ENCODE results near the gene KCNG2. TPM values are rescaled to one million over a fixed set of nuclear protein-coding genes. Genes with fewer than 3 reads are reported as not detected.

KCNG2 gene
- total and polyA plus RNA-seq, 2 experiments from 2014 or later: 0.13 to 0.52 TPM

DNA sequence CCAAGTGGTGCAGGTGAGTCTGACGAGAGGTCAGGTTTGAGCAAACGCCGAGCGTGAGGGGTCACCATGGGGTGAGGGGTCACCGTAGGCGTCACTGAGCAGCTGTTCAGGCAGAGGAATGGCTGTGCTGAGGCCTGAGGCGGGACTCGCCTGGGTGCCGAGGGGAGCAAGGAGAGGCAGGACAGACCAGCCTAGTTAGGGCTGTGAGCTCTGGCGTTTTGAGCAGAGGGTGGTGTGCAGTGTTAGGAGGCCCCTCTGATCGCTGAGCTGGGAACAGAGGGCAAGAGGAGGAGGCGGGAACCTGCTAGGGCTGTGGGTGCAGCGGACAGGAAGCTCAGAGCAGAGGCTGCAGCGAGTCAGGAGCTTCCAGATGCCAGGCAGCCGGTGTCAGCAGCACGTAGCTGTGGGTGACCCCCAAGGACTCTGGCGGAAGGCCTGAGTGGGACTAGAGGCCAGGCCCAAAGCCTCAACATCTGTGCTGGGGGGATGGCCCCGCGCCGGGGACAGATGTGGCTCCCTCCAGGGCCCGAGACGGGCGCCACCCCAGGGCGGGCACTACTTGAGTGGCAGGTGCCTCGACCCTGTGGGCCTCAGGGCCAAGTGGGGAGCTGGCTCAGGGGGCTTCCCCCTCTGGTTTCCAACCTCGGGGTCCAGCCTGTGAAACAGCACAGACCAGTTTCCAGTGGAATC lies 55.7 kb downstream of the KCNG2 start (continued):
- TF ChIP-seq, protein P1, sequence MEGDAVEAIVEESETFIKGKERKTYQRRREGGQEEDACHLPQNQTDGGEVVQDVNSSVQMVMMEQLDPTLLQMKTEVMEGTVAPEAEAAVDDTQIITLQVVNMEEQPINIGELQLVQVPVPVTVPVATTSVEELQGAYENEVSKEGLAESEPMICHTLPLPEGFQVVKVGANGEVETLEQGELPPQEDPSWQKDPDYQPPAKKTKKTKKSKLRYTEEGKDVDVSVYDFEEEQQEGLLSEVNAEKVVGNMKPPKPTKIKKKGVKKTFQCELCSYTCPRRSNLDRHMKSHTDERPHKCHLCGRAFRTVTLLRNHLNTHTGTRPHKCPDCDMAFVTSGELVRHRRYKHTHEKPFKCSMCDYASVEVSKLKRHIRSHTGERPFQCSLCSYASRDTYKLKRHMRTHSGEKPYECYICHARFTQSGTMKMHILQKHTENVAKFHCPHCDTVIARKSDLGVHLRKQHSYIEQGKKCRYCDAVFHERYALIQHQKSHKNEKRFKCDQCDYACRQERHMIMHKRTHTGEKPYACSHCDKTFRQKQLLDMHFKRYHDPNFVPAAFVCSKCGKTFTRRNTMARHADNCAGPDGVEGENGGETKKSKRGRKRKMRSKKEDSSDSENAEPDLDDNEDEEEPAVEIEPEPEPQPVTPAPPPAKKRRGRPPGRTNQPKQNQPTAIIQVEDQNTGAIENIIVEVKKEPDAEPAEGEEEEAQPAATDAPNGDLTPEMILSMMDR (conservative IDR thresholded peaks at IDR 0.05; ENCODE audit: low read depth in 2 of 2): no peak
- no peak for TF ChIP-seq JUNB (IDR thresholded peaks at IDR 0.05; ENCODE audit: unreplicated experiment)

DNA sequence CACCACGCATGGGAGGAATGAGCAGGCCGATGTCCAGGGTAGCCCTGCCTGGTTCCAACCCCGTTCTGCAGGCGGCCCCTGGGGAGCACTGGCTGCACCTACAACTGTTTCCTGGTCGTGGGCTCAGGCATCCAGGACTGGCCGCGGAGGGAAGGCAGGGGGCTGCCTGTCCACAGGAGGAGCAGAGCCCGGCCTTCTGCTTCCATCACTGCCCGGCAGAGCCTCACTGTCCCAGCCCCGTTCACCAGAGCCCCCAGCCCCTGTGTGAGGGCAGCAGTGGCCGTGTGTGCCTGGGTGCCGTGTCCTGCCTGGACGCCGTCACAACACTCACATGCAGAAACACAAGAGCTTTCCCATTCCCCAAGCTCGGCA lies 56.2 kb downstream of the KCNG2 start:
- H3K27me3 Mint-ChIP-seq (ENCODE audit: insufficient read depth, low read depth, poor library complexity): peaks cover 3% of the 10 kb centered on the region
- H3K9me2 ChIP-seq (ENCODE audit: insufficient read depth): no peaks in the 10 kb centered on the region
- no peaks in the 10 kb centered on the region for H3K9me3 Mint-ChIP-seq
- no peak for TF ChIP-seq EZH2 (IDR thresholded peaks at IDR 0.05; ENCODE audit: low read depth, unreplicated experiment)
- TF ChIP-seq, protein P1 (conservative IDR thresholded peaks at IDR 0.05; ENCODE audit: low read depth in 2 of 2): peak in 1 of 2 experiments; percentile 19; a peak in 1 of 4 replicates
- no peak overlapping the region for H3K4me3 Mint-ChIP-seq
- H3F3A ChIP-seq (replicated peaks; ENCODE audit: low read depth): 0 out of 2 replicates have a peak, but pooled peaks cover 4% of the 10 kb centered on the region
- H3K36me3 Mint-ChIP-seq (ENCODE audit: low read depth): no peaks in the 10 kb centered on the region
- H3K4me3 ChIP-seq: no peak overlapping the region
- no peak overlapping the region for H3K4me2 ChIP-seq
- H3K36me3 ChIP-seq (ENCODE audit: insufficient read depth): no peaks in the 10 kb centered on the region
- H2AFZ ChIP-seq: no peak overlapping the region
- no peaks in the 10 kb centered on the region for H3K27me3 ChIP-seq (ENCODE audit: insufficient read depth)
- H3K79me2 ChIP-seq (replicated peaks; ENCODE audit: insufficient read depth): no peaks in the 10 kb centered on the region
- H3K4me1 Mint-ChIP-seq: peaks cover 11% of the 10 kb centered on the region; the same call in 2 of the 3 replicates
- no peaks in the 10 kb centered on the region for H4K20me1 ChIP-seq (replicated peaks; ENCODE audit: insufficient read depth)
- DNase-seq (ENCODE audit: low spot score) (no peak), ATAC-seq (peak; percentile 27)
- no peaks in the 10 kb centered on the region for H3K4me1 ChIP-seq (ENCODE audit: insufficient read depth)
- no peak overlapping the region for H3K27ac ChIP-seq (ENCODE audit: low read depth)
- no peak overlapping the region for H3K27ac Mint-ChIP-seq

DNA sequence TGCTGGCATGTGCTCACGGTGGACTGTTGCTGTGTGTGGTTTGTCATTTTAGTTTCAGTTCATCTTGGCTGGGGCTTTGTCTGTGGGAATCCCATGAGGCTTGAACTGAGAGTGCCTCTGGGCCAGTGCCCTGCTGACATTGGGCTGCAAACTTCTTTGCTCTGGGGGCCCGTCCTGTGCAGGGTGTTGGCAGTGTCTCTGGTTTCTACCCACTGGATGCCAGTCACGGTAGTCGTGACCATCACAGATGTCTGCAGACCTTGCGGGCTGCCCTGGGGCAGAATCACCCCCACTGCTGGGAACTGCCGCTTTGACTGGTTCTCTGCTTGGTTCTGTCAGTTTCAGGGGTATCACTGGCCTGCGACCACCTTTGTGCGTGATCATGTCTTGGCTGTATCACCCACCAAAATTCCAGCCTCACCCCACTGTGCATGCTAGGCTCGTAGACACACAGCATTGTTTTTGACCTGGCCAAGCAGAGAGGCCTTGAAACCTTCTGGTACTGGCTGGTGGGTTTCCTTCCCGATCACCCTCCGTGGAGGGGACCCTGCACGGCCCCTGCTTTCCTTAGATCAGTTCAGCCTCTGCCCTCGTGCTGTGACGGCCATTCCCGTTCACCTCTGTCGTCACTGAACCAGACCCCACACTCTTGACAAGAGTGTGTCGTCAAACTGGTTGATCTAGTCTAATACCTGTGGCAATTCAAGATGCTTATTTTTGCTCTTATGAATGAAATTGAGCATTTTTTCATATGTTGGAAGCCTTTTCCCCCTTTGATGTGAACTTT lies 57.6 kb downstream of the KCNG2 start:
- no peak overlapping the region for H2AFZ ChIP-seq
- no peak for DNase-seq (ENCODE audit: low spot score)
- peaks cover 3% of the 10 kb centered on the region for H3K27me3 Mint-ChIP-seq (ENCODE audit: insufficient read depth, low read depth, poor library complexity)
- TF ChIP-seq POLR2AphosphoS5 (IDR thresholded peaks at IDR 0.05; ENCODE audit: low read depth) (no peak), JUNB (IDR thresholded peaks at IDR 0.05; ENCODE audit: unreplicated experiment) (no peak), ZNF331 (CRISPR knock-in tag; IDR thresholded peaks at IDR 0.05; ENCODE audit: low read depth) (no peak), EZH2phosphoT487 (IDR thresholded peaks at IDR 0.05; ENCODE audit: unreplicated experiment) (no peak), STAT1 (IDR thresholded peaks at IDR 0.05; ENCODE audit: unreplicated experiment) (no peak)
- TF ChIP-seq, protein P1 (conservative IDR thresholded peaks at IDR 0.05; ENCODE audit: low read depth in 2 of 2): no peak
- TF ChIP-seq, protein P2, sequence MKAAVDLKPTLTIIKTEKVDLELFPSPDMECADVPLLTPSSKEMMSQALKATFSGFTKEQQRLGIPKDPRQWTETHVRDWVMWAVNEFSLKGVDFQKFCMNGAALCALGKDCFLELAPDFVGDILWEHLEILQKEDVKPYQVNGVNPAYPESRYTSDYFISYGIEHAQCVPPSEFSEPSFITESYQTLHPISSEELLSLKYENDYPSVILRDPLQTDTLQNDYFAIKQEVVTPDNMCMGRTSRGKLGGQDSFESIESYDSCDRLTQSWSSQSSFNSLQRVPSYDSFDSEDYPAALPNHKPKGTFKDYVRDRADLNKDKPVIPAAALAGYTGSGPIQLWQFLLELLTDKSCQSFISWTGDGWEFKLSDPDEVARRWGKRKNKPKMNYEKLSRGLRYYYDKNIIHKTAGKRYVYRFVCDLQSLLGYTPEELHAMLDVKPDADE (IDR thresholded peaks at IDR 0.05): no peak

More for the DNA sequence above, 57.6 kb downstream of the KCNG2 start:
- H3K27me3 ChIP-seq (ENCODE audit: insufficient read depth): no peaks in the 10 kb centered on the region
- no peaks in the 10 kb centered on the region for H3K36me3 ChIP-seq (ENCODE audit: insufficient read depth)
- ATAC-seq: no peak
- H3K4me1 ChIP-seq (ENCODE audit: insufficient read depth): no peaks in the 10 kb centered on the region
- H3K4me3 ChIP-seq: no peak overlapping the region
- no peak overlapping the region; the same call in 2 of the 3 replicates for H3K4me3 Mint-ChIP-seq
- H3K27ac ChIP-seq (ENCODE audit: low read depth): no peak overlapping the region
- no peak overlapping the region for H3K4me2 ChIP-seq
- no peaks in the 10 kb centered on the region for H4K20me1 ChIP-seq (replicated peaks; ENCODE audit: insufficient read depth)
- H3K4me1 Mint-ChIP-seq: peaks cover 11% of the 10 kb centered on the region; the same call in 2 of the 3 replicates
- no peaks in the 10 kb centered on the region for H3K79me2 ChIP-seq (replicated peaks; ENCODE audit: insufficient read depth)
- H3K27ac Mint-ChIP-seq: no peak overlapping the region
- H3F3A ChIP-seq (replicated peaks; ENCODE audit: low read depth): 0 out of 2 replicates have a peak, but pooled peaks cover 4% of the 10 kb centered on the region
- no peaks in the 10 kb centered on the region for H3K9me2 ChIP-seq (ENCODE audit: insufficient read depth)
- H3K36me3 Mint-ChIP-seq (ENCODE audit: low read depth): no peaks in the 10 kb centered on the region
- H3K9me3 Mint-ChIP-seq: no peaks in the 10 kb centered on the region

Data from GM23338 (cell line).